GM18498 (cell line): ENCODE measurements around the gene SLC25A51.

Experiments
- ATAC-seq: cut with Tn5 transposase; IDR thresholded peaks from one replicate; pipeline ENCODE4 v1.9.1; 2021; ENCODE audit warnings: mild to moderate bottlenecking, moderate library complexity; ENCODE audit not compliant: unreplicated experiment

SLC25A51 gene

DNA sequence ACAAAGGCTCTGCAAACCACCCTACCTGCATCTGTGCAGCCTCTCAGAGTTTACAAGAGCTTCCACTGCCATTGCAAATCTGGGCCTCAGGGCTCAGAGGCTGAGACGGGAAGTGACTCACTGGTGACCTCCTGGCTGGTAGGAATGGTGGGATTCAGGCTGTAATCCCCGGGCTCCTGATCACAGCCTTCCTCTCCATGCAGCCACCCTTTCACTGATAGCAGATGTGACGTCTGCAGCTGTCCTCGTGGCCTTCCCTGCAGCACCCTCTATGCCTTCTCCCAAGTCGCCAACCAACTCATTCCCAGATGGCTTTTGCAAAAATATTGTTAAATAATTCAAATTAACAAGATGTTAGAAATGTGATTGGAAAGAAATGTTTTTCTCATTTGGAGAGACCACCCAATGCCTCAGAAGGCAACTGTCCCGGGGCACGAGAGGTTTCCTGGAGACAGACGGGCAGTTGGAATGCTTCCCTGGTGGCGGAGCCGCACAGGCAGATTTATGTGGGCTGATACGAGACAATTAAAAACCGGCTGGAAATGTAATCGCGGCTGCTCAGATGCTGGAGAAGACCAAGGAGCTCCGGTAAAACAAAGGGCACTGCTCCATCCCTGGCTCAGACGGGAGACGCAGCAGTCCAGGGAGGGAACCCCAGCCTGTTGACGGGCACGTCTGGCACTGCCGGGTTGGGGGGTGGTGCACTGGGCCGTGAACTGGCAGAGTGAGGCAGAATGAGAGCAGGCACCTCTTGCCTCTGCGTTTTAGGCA is 34.4 kb upstream of the SLC25A51 start:
- no peak for ATAC-seq

DNA sequence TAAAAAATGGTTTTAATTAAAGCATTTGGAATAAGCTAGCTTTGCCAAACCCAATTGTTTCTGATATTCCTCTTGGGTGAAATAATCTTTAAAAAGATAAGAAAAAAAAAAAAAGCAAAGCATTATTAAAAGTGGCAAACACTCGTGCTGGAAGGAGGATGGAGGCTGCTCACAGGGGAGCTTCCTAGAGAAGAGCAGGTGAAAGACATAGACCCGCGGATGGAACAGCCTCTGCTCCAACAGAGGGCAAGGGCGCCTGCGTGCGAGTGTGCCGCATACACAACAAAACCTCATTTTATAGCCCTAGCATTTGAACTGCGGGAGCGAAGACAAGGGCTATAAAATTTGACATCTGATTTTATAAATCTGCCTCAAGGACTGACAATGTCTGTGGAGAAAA is 33.4 kb upstream of the SLC25A51 start:
- ATAC-seq: no peak

DNA sequence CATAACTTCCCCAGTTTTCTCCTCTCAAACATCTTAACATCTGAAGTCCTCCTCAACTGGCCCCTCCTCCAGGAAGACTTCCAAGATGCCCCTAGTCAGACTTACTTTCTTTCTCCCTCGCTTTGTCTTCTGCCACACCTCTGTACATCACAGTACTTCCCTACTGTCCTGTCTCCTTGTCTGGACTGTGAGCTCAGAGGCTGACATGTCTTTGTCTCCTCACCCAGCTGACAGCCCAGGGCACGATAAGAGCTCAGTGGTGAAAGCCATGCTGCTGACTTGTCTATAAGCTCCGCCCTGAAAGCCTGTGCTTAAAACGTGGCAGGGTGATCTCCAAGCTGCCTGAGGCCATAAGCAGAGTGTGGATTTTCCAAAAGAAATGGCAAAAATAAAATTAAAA is 33.0 kb upstream of the SLC25A51 start:
- ATAC-seq: no peak

DNA sequence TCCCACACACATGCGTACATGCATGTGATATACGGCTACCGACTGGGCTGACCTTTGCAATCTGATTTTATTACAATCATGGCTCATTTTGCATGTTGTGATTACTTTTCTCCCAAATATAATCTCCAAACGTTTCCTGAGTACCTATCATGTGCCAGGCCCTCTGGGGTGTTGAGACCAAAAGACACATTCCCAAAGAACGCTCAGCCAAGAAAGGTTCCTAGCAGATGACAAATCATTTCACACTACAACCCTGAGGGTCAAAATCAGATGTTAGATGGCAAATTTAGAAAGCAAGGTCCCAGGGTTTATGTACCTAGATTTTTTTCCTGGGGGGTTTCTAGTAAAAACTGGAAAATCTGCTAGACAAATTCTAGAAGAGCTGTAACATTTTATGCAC is 32.4 kb upstream of the SLC25A51 start:
- no peak for ATAC-seq

DNA sequence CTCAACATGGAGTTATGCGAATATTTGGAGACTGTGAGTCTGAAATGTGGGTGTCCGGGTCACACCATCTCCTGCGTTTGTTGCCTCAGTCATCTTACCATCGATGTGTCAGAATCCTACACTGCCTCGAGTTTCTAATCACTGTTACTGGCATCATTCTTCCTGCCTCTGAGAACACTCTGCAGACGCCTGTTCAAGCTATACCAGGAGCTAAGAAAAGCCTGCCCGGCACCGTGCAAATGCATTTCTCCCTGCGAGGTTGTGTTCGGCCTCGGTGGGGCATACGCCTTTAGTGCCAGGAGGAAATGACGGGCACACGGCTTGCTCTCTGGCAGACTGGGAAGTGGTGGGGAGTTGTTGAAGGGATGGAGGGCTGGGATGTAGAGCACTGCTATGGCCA is 31.2 kb upstream of the SLC25A51 start:
- ATAC-seq: no peak

DNA sequence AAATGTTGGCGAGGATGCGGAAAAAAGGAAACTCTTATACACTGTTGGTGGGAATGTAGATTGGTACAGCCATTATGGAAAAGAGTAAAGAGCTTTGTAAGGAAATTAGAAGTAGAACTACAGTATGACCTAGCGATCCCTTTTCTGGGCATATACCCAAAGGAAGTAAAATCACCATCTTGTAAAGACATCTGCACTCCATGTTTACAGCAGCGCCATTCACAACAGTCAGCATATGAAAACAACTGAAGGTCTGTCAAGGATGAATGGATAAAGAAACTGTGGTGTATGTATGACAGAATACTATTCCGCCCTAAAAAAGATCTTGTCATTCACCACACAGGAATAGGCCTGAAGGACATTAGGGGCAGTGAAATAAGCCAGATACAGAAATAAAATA is 27.7 kb upstream of the SLC25A51 start:
- ATAC-seq: no peak

DNA sequence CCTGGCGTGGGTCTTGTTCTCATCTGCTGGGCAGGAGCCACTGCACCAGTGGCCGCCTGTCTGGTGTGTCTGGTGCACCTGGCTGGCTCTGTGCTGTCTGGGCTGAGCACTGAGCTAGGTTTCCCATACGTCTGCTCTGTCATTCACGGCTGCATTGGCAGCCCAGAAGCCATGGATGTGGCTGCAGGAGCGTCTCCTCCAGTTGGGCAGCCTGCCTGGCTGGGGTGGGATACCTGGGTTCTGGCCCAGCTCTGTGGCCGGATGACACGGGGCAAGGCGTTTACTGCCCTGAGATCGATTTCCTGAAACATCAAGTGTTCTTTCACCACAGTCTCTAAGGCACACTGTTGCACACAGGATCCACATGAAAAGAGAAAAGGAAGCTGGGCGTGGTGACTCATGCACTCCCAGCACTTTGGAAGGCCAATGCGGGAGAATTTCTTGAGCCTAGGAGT is 25.5 kb upstream of the SLC25A51 start:
- ATAC-seq: no peak

DNA sequence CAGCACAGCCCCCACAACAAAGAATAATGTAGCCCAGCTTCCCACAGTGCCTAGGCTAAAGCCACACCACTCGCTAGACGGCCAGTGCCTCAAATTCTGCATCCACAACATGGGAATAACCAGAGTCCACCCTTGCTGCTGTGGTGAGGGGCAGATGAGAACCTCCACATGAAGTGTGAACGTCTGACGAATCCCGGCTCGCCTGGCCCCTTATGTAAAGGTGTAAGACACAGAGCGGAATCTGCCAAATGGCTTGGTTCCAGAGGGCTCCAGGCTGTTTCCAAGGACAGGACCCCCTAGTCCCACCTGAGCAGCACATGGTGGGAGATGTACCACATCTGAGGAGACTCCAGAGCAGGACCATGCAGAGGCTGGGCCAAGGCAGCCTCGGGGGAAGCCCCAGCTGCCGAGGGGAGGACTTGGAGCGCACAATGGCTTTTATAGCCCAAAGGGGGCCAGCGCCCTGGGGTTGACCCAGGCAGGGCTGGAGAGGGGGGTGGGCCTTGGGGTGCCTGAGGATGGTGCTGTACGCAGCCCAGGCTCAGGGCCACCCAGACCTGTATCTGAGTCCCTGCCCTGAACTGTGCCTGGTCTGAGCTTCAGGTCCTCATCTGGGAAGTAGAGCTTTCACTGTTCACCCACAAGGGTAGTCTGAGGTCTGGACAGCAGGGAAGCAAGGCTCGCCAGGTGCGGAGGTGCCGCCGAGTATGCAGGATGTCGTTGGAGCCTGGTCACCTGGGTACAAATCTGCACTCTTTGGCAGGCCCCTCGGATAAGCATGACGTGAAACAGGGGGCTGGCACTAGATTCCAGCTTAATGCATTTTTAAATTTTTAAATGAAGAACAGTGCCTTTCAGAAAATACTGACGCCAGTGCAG is 24.9 kb upstream of the SLC25A51 start:
- no peak for ATAC-seq

DNA sequence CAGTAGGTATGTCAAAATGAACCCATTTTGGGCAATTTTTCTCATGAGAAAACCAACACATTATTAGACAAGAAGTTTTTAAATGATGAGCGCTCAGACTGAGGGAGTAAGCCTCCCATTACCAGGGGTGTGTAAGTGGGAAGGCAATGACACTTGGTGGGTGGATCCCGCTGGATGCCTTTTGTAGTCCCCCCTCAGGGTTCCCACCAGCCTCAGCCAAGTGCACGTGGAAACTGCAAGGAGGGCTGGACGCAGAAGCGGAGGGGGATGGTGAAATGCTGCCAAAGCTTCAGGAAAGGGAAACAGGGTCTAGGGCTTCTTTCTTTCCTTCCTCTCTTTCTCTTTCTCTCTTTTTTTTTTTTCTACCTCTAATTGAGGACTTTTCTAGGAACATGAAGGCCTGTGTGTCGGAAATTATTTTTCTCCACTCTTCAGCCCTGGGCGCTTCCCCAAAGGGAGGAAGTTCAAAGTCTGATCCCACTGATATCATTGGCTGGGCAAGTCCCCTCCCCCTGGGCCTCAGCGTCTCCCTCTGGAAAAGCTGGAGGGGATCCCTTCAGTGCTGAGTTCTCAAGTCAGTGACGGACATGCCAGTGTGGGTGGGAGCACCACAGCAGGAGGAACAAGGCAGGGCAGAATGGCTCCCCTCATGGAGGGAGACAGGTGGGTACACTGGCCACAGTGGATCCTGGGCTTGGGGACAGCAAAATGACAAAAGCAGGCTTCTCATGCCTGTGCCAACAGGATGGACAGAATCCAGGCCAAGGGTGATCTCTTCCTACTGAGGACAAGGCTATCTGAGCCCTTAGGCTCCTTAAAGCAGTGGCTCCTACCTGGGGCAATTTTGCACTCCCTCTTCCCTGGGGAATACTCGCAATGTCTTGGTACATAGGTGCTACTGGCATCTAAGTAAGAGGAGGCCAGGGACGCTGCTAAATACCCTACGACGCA is 23.9 kb upstream of the SLC25A51 start:
- ATAC-seq: no peak

DNA sequence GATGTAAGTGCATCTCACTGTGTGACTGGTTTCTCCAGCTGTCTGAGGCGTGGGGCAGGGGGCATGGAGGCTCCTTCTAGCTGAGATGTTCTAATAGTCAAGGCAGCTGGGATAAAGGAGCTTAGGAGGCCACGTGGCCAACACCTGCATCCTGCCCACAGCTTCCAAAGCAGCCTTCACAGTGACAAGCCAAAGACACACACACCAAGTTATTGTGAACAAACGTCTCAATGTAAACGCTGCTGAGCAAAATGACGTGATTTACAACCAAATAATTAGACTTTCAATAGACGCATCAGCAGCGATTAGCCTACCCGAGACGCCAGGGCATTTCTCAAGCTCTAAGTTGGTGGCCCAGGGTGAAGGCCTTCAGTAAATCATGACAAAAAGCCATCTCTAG is 23.2 kb upstream of the SLC25A51 start:
- ATAC-seq: no peak

DNA sequence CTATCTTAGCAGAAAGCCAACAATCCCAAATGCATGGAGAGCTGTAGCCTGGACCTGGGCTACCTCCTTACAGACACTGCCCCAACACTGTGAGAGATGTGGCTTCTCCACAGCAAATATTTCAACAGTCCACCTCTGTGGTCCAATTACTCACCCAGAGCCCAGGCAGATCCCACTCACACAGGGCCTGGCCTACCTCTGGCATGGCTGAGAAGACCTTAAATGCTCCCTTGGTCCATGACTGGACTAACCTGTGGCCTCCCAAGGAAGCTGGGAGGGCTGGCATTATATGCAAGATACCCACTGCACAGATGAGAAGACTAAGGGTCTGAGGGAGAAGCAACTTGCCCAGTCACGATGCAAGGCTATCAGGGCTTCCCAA is 22.8 kb upstream of the SLC25A51 start:
- ATAC-seq: no peak

DNA sequence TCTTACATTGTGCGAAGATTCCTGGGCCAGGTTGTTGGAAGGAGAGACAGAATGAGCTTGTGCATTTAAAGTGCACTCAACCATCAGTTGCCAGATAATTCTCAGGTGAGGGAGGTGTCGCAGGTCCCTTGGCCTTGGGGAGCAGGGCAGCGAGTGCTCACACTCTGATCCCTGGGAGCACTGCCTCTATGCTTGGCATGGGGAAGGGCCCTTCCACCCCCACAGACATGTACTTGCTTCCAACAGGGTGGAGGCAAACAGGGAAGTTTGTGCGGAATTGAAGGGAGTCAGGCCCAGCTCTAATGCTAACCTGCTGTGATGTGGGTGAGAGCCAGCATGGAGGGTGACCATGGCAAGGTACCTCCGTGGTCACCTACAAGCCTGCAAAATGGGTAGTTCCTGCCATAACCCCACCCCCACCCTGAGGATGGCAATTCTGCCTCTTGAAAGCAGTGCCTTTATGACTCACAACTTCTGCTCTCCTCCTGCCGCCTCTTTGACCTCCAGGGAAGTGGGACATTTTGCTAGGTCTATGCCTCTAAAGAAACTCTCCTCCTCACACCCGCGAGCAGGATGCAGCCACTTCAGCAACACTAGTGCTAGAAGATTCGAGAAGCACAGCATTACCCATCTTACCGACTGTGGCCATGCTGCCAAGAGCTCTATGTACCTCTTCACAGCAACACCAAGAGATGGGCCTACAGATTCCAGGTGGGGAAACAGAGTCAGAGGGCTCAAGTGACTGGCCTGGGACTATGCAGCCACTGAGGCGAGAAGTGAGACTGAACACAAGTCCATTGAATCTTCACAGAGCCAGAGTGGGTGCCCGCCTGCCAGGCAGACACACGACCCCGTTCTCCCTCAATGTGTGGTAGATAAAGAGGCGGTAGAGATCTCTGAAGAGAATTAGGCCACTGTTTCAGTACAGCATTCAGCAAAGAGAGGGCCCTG is 22.1 kb upstream of the SLC25A51 start:
- ATAC-seq: no peak

DNA sequence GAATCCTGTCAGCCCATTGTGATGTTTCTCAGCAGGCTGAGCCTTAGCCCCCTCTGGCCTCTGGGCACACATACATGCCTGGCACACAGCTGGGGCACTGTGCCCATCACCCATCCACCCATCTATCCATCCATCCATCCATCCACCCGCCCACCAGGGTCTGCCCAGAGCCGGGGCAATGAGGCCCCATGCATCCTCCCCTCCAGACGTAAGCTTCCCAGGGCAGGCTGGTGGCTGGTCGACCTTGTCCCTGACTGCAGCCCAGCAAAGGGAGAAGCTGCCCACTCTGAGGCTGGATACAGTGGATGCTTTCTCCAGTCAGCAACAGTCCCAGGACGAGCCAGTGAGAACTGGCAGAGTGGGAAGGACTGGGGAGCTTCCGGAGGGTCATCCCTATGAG is 21.1 kb upstream of the SLC25A51 start:
- no peak for ATAC-seq

DNA sequence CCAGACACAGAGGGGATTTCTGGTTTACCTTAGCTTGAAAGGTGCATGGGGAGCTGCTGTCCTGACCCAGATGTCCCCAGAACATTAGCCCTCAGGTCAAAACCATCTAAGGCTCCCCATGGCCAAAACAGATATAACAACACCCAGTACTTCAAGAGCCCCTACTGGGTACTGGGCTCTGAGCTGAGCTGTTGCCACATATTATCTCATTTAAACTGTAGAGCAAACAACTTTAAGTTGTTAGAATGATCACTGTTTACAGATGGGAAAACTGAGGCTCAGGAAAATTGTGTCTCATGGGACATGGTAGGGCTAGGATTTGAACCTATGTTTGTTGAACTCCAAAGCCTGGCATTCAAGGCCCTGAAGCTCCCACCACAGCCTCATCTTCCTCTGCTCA is 20.6 kb upstream of the SLC25A51 start:
- ATAC-seq: no peak

DNA sequence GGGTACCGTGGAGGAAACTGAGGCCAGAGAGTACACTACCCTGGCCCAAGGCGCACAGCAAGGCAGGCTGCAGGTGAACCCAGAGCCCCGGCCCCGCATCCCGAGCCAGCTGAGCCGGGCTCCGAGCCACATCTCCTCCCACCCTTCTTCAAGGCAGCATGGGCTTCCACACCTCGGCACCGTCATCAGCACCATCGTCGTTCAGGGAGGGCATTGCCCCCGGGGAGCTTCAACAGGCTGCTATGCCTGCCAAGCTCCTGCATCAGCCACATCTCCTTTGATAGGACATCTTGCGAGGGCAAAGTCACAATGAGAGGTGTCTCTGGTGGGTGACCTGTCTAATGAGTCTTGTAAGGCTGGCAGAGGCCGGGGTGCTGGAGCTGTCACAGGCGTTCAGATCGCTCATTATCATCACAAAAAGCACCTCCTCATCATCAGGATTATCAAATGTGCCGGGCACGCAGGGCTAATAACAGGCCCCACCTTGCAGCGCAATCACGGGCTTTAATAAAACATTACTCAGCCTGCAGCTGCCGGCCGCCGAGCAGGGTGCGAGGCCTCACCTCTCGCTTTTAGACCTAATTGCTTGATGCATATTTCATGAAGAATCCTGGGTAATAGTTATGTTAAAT is 20.0 kb upstream of the SLC25A51 start:
- ATAC-seq: no peak

DNA sequence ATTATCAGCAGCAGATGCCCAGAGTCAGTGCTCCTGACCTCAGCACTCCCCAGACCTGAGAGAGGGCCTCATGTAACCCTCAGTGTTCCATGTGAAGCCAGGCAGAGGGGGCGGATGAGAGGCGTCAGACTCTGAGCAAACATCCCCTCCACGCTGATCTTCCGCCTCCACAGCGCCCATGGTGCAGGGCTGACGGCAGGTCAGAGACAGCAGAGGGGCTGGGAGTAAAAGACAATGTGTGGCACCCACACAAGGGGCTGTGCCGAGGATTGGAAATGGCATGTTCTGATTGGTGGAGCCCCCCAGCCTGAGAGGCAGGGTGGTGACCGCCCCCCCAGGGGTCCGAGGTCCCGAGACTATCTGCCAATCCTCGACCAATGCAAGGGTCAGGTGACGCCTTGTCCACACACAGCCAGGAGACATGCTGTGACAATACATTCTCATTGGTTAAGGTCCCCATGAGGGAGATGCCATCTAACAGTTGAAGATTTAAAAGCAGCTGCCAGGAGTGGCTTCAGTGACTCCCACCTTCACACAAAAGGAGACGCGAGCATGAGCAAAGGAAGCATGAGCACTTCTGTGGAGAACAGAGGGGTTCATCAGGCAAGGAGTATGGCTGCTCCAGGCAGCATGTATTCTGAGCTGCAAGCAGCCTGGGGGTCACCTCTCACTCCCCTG is 19.3 kb upstream of the SLC25A51 start:
- ATAC-seq: no peak

DNA sequence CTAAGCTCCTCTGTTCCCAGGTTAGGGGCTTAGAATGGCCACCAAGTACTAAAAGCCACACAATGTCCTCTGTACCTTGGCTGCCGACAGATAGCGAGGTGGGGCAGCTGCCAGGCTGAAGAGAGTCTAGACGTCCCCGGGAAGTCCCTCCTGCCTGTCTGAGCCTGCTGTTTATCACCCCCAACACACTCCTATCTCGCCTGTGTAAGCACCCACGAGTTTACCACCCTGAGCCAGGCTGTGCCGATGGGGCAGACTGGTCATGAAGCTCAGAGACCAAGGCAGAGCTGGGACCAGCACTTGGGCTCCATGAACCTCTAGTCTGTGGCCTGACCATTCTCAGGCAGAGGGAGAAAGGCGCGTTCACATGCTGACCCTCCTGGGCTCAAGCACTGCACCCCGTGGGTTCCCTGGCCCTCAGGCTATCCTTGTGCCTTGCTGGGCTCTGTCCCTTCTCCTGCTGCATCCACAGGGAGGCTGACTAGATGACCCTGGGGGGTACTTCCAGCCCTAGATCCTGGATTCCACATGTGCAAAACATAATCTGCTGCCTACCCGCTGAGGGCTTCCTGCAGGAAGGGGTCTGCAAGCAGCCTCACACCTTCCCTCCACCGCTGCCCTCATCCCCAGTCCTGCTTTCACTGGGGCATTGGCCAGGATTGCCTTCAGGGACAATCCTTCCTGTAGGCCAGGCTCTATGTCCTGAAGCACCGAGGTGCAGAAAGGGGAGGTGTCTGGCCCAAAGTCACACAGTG is 18.6 kb upstream of the SLC25A51 start:
- no peak for ATAC-seq
